NOMO-1 treated with dmso at 0.1 percent for 144 hours (cell line): ENCODE measurements around the gene MICALL1.

Experiments used
- DNase-seq: peaks from one replicate; lab custom pipeline; 2025; ENCODE audit not compliant: unreplicated experiment; lab: John Stamatoyannopoulos, UW

Gene MICALL1

GRCh38 chr22:37904572-37905533, 1.2 kb upstream of the MICALL1 start:
- no peak for DNase-seq

GRCh38 chr22:37906364-37907008, 389 bp downstream of the MICALL1 start:
- no peak for DNase-seq

- no peak for DNase-seq
Measured at GRCh38 chr22:37907036-37907954, 1.2 kb downstream of the MICALL1 start.

DNA sequence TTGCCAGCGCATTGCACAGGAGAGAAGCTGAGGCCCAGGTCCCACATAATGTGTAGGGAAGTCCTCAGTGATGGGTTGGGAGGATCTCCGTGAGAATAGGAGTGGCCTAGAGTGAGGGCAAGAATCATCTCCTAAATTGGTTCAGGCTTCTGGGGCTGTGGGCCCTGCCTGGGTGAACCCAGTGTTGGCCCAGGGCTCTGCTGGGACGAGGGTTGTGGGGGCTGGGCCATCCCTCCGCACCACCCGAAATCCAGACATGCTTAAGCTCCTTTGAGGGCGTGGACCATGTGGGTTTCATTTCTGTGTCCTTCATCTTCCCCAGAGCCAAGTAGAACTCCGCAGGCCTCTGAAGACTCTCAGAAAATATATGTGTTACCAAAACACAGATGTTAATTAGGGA, 3.7 kb downstream of the MICALL1 start:
- DNase-seq = no peak

- DNase-seq = no peak
Measured at GRCh38 chr22:37910890-37911672, 5.0 kb downstream of the MICALL1 start.

GRCh38 chr22:37911697-37912096, 5.6 kb downstream of the MICALL1 start:
- no peak for DNase-seq

DNA sequence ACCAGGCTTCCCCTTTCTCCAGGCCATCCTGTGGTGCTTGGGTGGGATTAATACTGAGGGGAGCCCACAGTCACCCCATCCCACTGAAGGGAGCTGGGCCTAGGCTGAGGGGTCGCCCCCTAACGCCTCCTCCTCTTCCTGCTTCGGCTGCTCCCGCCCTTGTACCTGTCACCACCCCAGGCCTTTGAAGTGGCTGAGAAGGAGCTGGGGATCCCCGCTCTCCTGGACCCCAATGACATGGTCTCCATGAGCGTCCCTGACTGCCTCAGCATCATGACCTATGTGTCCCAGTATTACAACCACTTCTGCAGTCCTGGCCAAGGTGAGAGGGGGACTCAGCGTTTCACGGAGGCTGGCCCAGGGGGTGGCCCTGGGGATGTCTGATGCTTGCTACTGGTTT, 6.1 kb downstream of the MICALL1 start:
- no peak for DNase-seq

GRCh38 chr22:37913233-37913721, 7.2 kb downstream of the MICALL1 start:
- no peak for DNase-seq

- no peak for DNase-seq
Measured at GRCh38 chr22:37916311-37916710, 10.2 kb downstream of the MICALL1 start.

GRCh38 chr22:37917874-37918548, 11.9 kb downstream of the MICALL1 start:
- no peak for DNase-seq

DNA sequence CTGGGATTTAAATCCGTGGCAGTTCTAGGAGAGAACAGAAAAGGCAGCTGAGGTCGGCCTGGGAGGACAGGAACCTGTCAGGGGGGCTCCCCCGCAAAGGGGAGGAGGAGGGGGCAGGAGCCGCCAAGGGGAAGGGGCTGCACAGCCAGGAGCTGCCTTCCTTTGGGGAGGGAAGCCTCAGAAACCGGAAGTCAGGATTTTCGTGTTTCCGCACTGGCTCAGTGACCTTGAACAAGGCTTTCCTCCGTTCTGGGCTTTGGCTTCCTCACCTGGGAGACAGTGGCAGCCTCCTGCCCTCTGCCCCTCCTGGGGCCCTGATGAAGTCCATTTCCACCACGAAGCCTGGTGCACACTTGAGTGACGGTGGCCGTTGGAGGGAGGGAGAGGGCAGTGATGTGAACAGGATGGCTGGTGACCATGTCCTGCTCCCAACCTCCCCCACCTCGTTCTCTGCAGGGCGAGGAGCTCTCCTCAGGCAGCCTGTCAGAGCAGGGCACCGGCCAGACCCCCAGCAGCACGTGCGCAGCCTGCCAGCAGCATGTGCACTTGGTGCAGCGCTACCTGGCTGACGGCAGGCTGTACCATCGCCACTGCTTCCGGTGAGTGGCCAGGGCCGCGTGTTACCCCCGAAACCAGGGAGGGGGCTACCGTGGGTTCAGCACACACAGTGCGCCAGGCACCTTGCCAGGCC, 12.6 kb downstream of the MICALL1 start:
- DNase-seq = no peak

- no peak for DNase-seq
Measured at GRCh38 chr22:37920126-37920525, 14.0 kb downstream of the MICALL1 start.

DNA sequence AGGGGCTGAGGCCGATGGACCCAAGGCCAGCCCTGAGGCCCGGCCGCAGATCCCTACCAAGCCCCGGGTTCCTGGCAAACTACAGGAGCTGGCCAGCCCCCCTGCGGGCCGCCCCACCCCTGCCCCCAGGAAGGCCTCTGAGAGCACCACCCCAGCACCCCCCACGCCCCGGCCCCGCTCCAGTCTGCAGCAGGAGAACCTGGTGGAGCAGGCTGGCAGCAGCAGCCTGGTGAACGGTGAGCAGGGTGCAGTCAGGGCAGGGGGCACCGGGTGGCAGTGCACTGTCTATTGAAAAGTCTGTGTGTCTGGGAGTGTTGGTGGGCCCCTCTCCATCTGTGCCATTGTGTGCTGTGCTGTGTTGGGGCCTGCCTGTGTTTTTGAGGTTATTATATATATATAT, 16.1 kb downstream of the MICALL1 start:
- no peak for DNase-seq

DNA sequence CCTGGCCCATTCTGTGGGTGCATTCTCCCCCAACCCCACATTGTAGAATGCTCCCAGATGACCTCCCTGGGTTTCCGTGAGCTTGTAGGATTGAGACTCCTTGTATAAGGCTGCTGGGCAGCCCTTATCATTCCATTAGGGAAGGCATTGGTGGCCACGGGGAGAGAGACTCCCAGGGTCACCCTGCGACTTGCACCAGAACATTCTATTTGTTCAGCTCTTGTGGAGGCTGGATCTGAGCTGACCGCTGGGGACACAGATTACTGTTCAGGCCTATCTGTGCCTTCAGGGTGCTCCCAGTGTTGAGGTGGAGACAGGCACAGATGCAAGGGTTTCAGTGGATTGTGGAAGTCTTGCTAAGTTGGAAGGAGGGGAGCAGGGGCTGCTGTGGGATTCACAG, 17.8 kb downstream of the MICALL1 start:
- no peak for DNase-seq

DNA sequence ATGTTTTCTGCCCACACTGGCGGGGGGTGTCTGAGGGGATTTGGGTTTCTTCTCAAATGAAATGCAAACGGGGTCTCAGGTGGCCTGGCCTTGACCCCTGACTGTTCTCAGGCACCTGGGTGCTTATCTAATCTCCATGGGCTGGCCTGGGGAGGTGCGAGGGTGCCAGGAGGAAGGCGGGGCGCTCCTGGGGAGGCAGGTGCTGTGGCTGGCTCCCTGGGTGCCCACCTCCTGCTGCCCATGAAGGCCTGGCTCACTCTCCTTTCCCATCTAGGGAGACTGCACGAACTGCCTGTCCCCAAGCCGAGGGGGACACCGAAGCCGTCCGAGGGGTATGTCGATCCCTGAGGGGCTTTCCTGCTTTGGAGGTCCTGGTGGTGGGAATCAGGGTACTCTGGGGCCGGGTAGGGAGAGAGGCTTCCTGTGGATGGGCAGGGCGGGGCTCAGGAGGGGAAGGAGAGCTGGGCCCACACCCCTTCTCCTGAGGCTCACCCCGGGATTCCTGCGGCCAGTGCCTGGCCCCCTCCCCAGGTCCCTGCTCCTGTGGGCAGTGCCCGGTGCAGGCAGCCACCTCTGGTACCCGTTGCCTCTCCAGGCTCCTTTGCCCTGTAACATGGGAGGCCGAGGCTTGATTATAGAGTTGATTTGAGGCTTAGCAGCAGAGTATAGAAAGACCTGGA, 18.4 kb downstream of the MICALL1 start:
- DNase-seq = no peak

DNA sequence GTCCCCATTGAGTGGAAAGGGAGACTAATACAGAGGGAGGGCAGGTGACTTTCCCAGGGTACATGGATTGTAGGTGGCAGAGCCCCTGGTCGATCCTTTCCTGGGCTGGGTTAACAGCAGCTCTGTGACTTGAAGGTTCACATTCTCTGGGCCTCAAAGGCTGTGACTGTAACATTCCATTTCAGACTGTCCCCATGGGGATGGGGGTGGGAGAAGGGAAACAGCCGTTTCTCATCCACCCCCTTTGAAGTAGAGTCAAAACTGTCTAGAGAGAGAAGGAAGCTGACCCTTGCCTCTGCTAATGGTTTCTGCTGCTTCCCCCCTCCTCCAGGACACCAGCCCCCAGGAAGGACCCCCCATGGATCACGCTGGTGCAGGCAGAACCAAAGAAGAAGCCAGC, 19.2 kb downstream of the MICALL1 start:
- no peak for DNase-seq

GRCh38 chr22:37925767-37926166, 19.7 kb downstream of the MICALL1 start:
- no peak for DNase-seq

- DNase-seq = no peak
Measured at GRCh38 chr22:37926358-37926757, 20.3 kb downstream of the MICALL1 start.
